BLaER1 (cell line): ENCODE data around the gene PLBD1.

Experiments used
- H3K27ac ChIP-seq: shearing (Covaris generic); formaldehyde crosslinking; 2 replicates; pipeline ENCODE4 v1.8.1; 2022
- H3K27me3 ChIP-seq: shearing (Covaris generic); formaldehyde crosslinking; 2 replicates; pipeline ENCODE4 v1.8.1; 2022
- H3K36me3 ChIP-seq: shearing (Covaris generic); formaldehyde crosslinking; 2 replicates; pipeline ENCODE4 v1.8.1; 2022
- H3K4me1 ChIP-seq: shearing (Covaris generic); formaldehyde crosslinking; 2 replicates; pipeline ENCODE4 v1.8.1; 2022
- H3K4me2 ChIP-seq: shearing (Covaris generic); formaldehyde crosslinking; 2 replicates; pipeline ENCODE4 v1.8.1; 2022
- H3K4me3 ChIP-seq: shearing (Covaris generic); formaldehyde crosslinking; 2 replicates; pipeline ENCODE4 v1.8.1; 2022
- H3K9ac ChIP-seq: shearing (Covaris generic); formaldehyde crosslinking; 2 replicates; pipeline ENCODE4 v1.8.1; 2022
- H3K9me3 ChIP-seq: shearing (Covaris generic); formaldehyde crosslinking; 2 replicates; pipeline ENCODE4 v1.8.1; 2022
- H4K20me1 ChIP-seq: shearing (Covaris generic); formaldehyde crosslinking; 2 replicates; pipeline ENCODE4 v1.8.1; 2022
- Cebpa-rat ChIP-seq: shearing (Covaris generic); IDR thresholded peaks from 2 replicates; pipeline ENCODE4 v1.8.1; 2022

The PLBD1 gene

GRCh38 chr12:14571779-14572178 lies 4.1 kb upstream of the PLBD1 start:
- TF ChIP-seq Cebpa-rat, result peak; percentile 77; the same call in 1 of the 2 replicates
- Histone ChIP-seq H3K27me3 (no peaks in the 10 kb centered on the region), H3K36me3 (no peaks in the 10 kb centered on the region), H3K4me2 (no peak overlapping the region), H3K4me1 (no peaks in the 10 kb centered on the region), H4K20me1 (no peaks in the 10 kb centered on the region), H3K4me3 (no peak overlapping the region), H3K27ac (no peak overlapping the region), H3K9me3 (peaks cover 22% of the 10 kb centered on the region), H3K9ac (no peak overlapping the region)

GRCh38 chr12:14570231-14570630 lies 2.5 kb upstream of the PLBD1 start:
- Histone ChIP-seq H3K4me1 (no peaks in the 10 kb centered on the region), H3K4me2 (no peak overlapping the region), H3K27me3 (no peaks in the 10 kb centered on the region), H3K4me3 (no peak overlapping the region), H3K9me3 (peaks cover 23% of the 10 kb centered on the region), H4K20me1 (no peaks in the 10 kb centered on the region), H3K27ac (no peak overlapping the region), H3K36me3 (no peaks in the 10 kb centered on the region), H3K9ac (no peak overlapping the region)
- TF ChIP-seq Cebpa-rat, result no peak

DNA sequence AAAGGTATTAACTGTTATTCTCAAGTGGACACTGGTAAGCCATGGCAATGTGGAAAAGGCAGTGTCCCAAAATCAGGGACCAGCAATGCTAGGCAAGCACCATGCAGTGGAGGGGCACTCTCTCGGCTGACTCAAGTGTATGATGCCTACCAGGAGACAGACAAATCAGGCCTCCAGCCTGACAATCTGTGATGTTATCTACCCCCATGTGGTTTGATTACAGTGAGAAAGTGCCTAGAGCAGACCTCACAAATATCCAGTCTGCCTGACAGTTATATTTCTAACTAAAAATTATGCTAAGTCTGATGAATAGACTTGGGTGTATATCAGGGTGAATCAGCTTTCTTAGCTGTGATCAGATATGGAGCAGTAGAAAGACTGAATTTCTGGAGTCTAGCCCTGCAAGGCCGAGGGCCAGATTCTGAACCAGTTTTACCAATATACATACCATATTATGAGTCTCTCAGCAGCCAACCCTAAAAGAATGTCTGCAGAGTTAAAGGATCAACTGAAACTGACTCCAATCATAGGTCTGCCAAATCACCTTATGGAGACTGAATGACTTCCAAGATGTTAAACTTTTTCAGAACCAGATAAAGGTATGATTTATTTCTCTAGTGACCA lies 3.2 kb downstream of the PLBD1 start:
- no peak overlapping the region for H3K4me2 ChIP-seq
- H3K27me3 ChIP-seq, result no peaks in the 10 kb centered on the region
- H4K20me1 ChIP-seq, result no peaks in the 10 kb centered on the region
- no peak overlapping the region for H3K27ac ChIP-seq
- no peaks in the 10 kb centered on the region for H3K4me1 ChIP-seq
- H3K9me3 ChIP-seq, result peaks cover 23% of the 10 kb centered on the region
- H3K9ac ChIP-seq, result no peak overlapping the region
- H3K36me3 ChIP-seq, result no peaks in the 10 kb centered on the region
- no peak for TF ChIP-seq Cebpa-rat
- no peak overlapping the region for H3K4me3 ChIP-seq

GRCh38 chr12:14563046-14563445 lies 4.6 kb downstream of the PLBD1 start:
- H3K27me3 ChIP-seq, result no peaks in the 10 kb centered on the region
- no peaks in the 10 kb centered on the region for H4K20me1 ChIP-seq
- no peak overlapping the region for H3K4me2 ChIP-seq
- H3K36me3 ChIP-seq, result no peaks in the 10 kb centered on the region
- peaks cover 14% of the 10 kb centered on the region for H3K9me3 ChIP-seq
- H3K9ac ChIP-seq, result no peak overlapping the region
- H3K4me1 ChIP-seq, result peaks cover 9% of the 10 kb centered on the region
- TF ChIP-seq Cebpa-rat, result no peak
- H3K4me3 ChIP-seq, result no peak overlapping the region
- H3K27ac ChIP-seq, result no peak overlapping the region

DNA sequence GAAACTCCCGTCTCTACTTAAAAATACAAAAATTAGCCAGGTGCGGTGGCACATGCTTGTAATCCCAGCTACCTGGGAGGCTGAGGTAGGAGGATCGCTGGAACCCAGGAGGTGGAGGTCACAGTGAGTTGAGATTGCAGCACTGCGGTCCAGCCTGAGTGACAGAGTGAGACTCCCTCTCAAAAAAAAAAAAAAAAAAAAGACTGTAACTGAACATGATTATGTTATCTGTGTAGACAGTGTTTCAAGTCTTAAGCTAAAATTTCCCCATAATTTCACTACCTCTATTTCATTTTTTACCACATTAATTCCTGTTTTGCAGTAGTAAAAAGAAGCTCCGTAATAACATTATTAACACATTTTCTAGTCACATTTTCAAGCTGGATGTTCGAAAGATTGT lies 5.4 kb downstream of the PLBD1 start:
- H3K4me3 ChIP-seq, result no peak overlapping the region
- no peak overlapping the region for H3K9ac ChIP-seq
- peaks cover 10% of the 10 kb centered on the region for H3K9me3 ChIP-seq
- H3K4me1 ChIP-seq, result peaks cover 9% of the 10 kb centered on the region
- H4K20me1 ChIP-seq, result no peaks in the 10 kb centered on the region
- H3K4me2 ChIP-seq, result no peak overlapping the region
- no peaks in the 10 kb centered on the region for H3K36me3 ChIP-seq
- H3K27me3 ChIP-seq, result no peaks in the 10 kb centered on the region
- no peak overlapping the region for H3K27ac ChIP-seq
- no peak for TF ChIP-seq Cebpa-rat

- H3K4me1 ChIP-seq, result peaks cover 9% of the 10 kb centered on the region
- no peaks in the 10 kb centered on the region for H3K36me3 ChIP-seq
- H3K27me3 ChIP-seq, result no peaks in the 10 kb centered on the region
- H3K27ac ChIP-seq, result no peak overlapping the region
- H3K9me3 ChIP-seq, result peaks cover 5% of the 10 kb centered on the region
- TF ChIP-seq Cebpa-rat, result no peak
- H3K4me2 ChIP-seq, result no peak overlapping the region
- H3K4me3 ChIP-seq, result no peak overlapping the region
- no peaks in the 10 kb centered on the region for H4K20me1 ChIP-seq
- no peak overlapping the region for H3K9ac ChIP-seq
Measured at GRCh38 chr12:14561677-14562238, 5.9 kb downstream of the PLBD1 start.

DNA sequence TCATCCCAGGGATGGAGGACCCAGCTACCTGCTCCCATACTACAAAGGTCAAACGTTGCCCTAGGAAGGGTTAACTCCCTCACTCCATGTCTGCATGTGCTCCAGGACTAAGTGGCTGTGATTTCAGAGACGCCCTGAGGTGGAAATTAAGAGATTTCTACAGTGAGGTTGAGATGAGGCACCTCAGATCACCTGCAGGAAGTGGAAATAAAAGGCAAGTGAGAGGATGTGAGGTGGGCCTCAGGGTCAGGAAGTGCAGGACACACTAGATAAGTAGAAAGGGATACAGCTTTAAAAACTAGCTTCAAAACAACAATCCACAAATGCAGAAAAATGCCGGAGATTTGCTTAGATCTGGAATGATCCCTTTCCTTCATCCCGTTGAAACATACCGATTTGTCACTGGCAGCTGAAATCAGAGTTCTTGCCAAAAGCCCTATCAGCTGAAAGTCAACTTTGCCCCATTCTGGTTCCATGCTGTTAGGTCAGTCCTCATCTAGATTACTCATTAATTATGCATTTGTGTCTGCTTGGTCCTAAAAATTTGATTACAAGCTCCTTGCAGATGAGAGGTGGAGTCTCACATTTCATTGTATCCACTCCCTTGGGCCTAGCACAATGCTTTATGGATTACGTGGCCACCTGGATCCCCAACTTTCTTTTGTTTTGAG lies 6.6 kb downstream of the PLBD1 start:
- Histone ChIP-seq H3K4me2 (no peak overlapping the region), H3K27me3 (no peaks in the 10 kb centered on the region), H3K9me3 (peaks cover 4% of the 10 kb centered on the region), H3K27ac (no peak overlapping the region), H3K4me3 (no peak overlapping the region), H4K20me1 (no peaks in the 10 kb centered on the region), H3K36me3 (no peaks in the 10 kb centered on the region), H3K4me1 (peaks cover 9% of the 10 kb centered on the region), H3K9ac (no peak overlapping the region)
- no peak for TF ChIP-seq Cebpa-rat

DNA sequence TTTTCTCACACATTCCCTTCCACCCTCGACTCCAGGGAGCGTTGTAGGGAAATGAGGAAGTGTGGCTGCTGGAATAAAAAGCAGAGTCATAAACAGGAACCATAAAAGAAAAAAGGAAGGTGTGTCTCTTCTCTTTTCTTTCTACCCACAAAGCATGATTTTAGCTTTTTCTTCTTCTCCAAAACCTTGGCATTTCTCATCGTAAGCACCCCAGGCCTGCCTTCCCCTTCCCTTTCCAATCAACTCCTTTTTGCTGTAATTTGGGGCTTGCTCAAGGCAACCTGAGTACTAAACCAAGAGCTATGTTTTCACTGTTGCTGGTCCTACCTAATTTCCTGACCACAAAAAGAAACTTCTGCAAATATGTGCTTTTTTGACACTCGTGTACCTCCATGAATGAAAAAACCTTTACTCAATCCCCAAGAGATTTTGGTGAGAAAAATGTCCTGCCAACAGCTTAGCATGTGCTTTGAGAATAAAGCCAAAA lies 9.2 kb downstream of the PLBD1 start:
- Histone ChIP-seq H4K20me1 (no peaks in the 10 kb centered on the region), H3K27me3 (no peaks in the 10 kb centered on the region), H3K9ac (no peak overlapping the region), H3K36me3 (no peaks in the 10 kb centered on the region), H3K27ac (no peak overlapping the region), H3K4me1 (peaks cover 9% of the 10 kb centered on the region), H3K4me3 (no peak overlapping the region), H3K9me3 (peaks cover 4% of the 10 kb centered on the region), H3K4me2 (0 out of 2 replicates have a peak overlapping the region, but pooled peaks have one; percentile 7)
- TF ChIP-seq Cebpa-rat, result no peak

GRCh38 chr12:14557966-14558365 lies 9.7 kb downstream of the PLBD1 start:
- H3K9me3 ChIP-seq, result peaks cover 4% of the 10 kb centered on the region
- no peaks in the 10 kb centered on the region for H3K27me3 ChIP-seq
- no peak overlapping the region for H3K27ac ChIP-seq
- H4K20me1 ChIP-seq, result no peaks in the 10 kb centered on the region
- no peak overlapping the region for H3K4me3 ChIP-seq
- no peak overlapping the region for H3K4me2 ChIP-seq
- TF ChIP-seq Cebpa-rat, result no peak
- H3K9ac ChIP-seq, result no peak overlapping the region
- peaks cover 9% of the 10 kb centered on the region for H3K4me1 ChIP-seq
- H3K36me3 ChIP-seq, result no peaks in the 10 kb centered on the region
